Measurements from ENCODE around the gene KRTAP10-6.
A peak's percentile ranks its signal among the peaks of the same experiment; 100 is the strongest.
"Not testable (repeated sequence)": the region's sequence is repeated elsewhere in the genome, so short reads cannot be mapped to it uniquely, and the experiment has no call there.

Gene KRTAP10-6

GRCh38 chr21:44574457-44575306, 17.6 kb downstream of the KRTAP10-6 start:
- DNase-seq = no peak

DNA sequence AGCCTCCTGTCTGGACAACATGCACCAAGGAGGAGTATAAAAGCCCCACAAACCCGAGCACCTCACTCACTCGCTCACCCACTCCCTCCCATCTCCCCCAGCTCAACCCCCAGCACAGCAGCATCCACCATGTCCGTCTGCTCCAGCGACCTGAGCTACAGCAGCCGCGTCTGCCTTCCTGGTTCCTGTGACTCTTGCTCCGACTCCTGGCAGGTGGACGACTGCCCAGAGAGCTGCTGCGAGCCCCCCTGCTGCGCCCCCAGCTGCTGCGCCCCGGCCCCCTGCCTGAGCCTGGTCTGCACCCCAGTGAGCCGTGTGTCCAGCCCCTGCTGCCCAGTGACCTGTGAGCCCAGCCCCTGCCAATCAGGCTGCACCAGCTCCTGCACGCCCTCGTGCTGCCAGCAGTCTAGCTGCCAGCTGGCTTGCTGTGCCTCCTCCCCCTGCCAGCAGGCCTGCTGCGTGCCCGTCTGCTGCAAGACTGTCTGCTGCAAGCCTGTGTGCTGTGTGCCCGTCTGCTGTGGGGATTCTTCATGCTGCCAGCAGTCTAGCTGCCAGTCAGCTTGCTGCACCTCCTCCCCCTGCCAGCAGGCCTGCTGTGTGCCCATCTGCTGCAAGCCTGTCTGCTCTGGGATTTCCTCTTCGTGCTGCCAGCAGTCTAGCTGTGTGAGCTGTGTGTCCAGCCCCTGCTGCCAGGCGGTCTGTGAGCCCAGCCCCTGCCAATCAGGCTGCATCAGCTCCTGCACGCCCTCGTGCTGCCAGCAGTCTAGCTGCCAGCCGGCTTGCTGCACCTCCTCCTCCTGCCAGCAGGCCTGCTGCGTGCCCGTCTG, 18.5 kb downstream of the KRTAP10-6 start, which contains the start of gene KRTAP10-4:
TSS of gene KRTAP10-4 (plus strand) at position 100 of the 827 bp plus-strand sequence. CDS start at position 130, 30 bp downstream.
- DNase-seq = not testable (repeated sequence)

DNA sequence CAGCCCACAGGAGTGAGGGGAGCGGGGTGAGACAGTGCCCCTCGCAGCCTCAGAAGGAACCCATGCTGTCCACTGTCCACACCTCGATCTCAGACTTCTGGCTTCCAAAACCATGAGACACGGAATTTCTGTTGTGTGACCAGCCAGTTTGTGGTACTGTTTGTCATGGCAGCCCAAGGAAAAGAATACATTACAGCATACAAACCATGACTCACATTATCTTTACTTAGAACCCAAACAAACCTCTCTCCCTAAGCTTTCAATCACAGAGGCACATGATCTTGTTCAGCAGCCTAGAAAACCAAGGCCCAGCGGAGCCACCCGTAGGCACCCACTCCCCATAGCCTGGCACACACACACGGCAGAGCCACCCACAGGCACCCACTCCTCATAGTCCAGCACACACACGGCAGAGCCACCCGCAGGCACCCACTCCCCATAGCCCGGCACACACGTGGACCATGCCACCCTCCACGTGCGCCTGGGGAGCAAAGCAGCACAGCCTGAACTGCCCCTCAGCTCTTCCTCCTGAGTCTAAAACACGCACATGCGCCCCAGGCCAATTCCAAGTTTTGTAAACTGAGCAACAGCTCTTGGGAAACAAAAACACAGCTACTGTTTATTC, 19.2 kb downstream of the KRTAP10-6 start:
- DNase-seq = no peak

GRCh38 chr21:44571844-44572782, 20.2 kb downstream of the KRTAP10-6 start:
- DNase-seq = no peak

DNA sequence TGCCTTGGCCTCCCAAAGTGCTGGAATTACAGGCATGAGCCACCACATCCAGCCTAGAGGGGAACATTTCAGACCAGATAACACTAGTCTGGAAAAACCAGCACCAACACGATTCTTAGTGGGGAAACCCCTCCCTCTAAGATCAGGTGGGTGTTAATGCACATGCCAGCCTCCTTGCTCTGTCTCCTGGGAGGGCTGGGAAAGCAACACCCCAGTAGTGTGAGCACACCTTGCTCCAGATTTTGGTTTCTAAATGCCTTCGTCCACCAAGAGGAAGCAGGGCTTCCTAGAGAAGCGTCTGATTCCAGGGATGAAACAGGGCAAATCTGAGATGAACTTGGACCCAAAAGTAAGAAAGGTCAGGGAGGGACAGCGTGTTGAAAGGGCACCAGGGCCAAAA, 21.0 kb downstream of the KRTAP10-6 start:
- DNase-seq = no peak

DNA sequence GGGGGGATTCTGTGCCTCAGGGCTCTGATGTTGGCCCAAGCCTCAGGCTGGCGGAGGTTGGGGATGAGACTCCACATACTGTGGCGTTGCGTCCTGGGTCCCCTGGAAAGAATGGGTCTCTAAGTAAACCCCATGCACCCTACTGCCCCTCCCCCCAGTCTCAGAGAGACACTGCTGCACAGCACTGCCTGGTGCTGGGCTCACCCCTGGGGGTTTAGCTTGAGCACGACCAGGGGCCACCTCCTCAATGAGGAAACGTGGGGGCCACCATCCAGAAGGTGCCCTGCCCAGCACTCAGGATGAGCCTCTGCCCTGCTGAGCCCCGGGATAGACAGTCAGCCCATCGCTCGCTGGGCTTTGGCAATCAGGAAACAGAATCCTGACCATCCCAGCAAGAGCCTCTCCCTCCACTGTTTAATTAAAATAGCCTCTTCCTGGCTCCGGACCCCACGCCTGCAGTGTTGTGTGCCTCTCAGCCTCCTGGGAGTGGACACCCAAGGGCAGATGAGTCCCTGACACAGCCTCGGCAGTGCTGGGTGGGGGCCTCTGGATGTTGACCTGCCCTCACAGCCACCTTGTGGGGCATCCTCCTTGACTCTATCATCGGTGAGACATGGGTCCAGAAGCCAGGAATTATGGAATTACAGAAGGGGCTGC, 22.3 kb downstream of the KRTAP10-6 start:
- DNase-seq = no peak

DNA sequence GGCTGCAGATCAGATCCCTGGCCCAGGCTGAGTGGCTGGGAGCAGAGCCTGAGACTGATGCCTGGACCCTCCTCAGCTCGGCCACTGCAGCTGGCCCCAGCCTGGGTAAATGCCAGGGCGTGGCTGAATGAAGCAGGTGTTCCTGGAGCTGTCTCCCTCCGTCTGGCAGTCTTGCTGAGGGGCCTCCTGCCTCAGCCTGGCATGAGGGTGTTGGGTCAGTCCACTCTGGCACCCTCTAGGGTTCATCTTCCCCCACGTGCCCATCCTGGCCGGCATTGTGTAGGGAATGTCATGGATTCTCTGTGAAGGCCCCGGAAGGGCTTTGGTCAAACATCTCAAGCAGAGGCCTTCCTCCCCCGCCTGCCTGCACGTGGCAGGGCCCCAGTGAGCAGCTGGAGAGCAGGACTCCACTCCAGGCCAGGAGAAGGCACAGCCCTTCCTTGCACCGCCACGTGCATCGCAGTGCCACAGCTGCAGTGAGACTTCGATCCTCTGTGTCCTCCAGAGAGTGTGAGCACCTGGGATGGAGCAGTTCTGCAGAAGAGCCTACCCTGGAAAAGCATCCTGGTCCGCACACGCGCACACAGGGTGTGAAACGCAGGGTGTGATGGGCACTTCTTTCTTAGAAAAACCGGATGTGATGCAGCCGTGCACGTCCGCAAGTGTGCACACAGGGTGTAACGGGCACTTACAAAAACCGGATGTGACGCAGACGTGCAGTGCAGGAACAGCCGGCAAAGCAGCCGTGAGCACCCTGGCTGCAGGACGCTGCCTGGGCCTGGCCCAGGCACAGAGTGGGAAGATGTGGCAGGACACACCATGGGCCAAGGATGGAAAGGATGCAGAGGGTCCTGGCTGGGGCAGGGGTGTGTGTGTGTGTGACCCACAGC, 23.4 kb downstream of the KRTAP10-6 start:
- no peak for DNase-seq

DNA sequence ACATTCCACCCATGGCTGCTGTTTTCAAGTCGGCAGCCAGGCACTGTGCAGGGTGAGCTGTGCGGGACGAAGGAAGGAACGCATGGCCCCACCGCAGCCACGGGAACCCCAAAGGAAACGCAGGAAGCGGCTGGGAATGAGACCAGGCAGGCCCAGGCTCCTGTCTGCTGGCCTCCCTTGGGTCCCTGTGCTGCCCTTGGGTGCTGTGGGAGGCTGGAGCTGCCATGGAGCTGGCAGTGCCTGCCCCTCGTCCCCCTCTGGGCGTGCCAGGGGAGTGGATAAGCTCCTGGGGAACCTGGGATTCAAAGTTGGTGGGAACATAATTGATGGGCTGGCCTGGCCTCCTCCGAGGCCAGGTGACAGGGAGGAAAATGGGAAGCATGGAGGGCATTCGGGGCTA, 24.0 kb downstream of the KRTAP10-6 start:
- DNase-seq = no peak

DNA sequence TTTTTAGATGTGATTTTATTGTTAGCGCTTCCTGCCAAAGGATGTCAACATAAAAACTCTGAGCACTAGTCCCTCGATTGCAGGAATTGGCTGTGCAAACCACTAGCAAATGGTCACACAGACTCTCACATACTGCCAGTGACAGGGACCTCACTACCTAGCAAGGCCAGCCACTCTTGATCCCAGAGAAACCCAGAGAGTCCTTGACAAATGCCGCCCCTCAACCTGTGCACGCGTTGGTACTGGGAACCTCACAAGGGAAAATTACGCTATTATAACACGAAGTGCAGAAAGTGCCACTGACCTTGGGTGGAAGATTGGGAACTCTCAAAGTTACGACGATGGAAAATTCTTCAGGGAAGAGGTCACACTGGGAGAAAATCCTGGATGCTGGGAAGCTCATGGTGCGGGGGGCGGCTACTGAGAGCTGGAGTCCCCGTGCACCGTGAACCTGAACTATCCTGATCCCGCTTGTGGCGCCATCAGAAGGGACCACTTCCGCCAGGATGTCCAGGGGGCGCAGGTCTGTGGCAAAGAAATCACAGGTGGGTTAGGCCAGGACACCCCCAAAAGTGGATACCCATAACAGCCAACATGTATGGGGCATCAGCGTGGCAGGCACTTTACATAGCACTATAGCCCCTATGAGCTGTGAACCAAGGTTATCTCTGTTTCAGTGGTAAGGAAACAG, 24.7 kb downstream of the KRTAP10-6 start:
- no peak for DNase-seq

DNA sequence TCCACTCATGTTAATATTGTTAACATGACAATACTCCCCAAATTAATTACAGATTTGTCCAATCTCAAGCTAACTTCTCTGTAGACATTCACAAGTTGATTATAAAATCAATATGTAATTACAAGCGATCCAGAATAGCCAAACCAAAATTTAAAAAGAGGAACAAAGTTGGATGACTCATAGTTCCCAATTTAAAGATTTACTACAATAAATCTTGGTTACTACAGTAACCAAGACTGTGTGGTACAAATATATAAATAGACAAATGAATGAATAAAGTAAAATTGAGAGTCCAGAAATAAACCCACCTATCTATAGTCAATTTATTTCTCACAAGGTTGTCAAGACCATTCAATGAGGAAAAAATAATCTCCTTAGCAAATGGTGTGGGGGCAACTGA, 25.9 kb downstream of the KRTAP10-6 start:
- DNase-seq = no peak

GRCh38 chr21:44564886-44565598, 27.3 kb downstream of the KRTAP10-6 start:
- DNase-seq = no peak

- DNase-seq = no peak
These were observed 28.2 kb downstream of the KRTAP10-6 start for GRCh38 chr21:44564099-44564498.

DNA sequence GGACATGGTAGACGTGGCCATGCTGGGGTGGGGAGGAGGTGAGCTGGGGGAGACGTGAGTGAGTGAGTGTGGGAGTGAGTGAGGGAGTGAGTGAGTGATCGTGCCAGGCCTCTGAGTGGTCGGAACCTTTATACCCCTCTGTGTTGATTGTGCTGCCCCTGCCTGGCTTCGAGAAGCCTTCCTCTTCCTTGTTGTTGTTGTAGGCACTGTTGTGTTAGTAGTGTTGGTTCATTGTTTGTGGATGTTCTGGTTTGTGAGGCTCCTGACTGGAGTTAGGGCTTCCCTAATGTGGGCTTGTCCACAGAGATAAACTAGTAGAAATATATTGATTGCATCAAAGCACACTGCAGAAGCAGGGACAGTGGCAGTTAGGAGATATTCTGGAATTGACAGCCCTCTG, 33.6 kb downstream of the KRTAP10-6 start, which contains the start of gene KRTAP10-3:
TSS of gene KRTAP10-3 (minus strand) at position 101 of the 400 bp plus-strand sequence. CDS start at position 21, 80 bp downstream.
- DNase-seq = no peak

GRCh38 chr21:44558329-44558675, 34.0 kb downstream of the KRTAP10-6 start:
- DNase-seq = not testable (repeated sequence)

DNA sequence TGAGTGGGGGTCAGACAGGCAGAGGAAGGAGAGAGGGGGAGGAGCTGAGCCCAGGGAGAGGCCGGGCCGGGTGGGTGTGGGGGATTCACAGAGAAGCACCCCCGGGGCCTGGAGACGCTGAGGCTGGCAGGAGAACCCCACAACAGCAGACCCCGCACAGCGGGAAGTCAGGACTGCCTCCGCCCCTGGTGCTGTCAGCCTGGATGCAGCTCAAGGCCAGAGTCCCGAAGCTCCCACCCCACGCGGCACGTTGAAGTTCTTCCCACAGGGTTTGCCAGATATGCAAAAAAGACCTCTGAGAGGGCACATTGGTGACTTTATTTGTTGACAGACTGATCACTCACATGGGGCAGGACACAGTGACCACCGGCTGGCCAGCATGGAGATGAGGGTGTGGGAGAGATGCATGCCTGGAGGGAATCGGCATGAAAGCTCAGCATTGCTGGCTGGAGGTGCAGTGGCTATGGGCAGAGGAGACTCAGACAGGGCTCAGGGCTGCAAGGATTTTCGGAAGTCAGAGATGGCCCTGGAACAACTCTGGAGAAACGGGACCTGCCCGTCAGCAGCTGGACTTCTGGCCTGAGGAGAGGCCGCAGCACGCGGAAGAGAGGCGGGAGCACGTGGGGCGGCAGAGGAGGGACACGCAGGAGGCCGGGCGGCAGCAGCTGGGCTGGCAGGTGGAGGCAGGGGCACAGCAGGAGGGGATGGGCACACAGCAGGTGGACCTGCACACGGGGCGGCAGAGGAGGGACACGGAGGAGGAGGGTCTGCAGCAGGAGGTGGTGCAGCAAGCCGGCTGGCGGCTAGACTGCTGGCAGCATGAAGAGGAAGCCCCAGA, 34.6 kb downstream of the KRTAP10-6 start:
- no peak for DNase-seq

- DNase-seq = peak; percentile 88
These were observed 35.4 kb downstream of the KRTAP10-6 start for GRCh38 chr21:44556879-44557278.

- no peak for DNase-seq
These were observed 37.0 kb downstream of the KRTAP10-6 start for GRCh38 chr21:44555200-44555875.

- no peak for DNase-seq
These were observed 39.6 kb downstream of the KRTAP10-6 start for GRCh38 chr21:44552681-44553080.
